A375 (cell line): ENCODE data around the gene TRAF5. TPM values are rescaled to one million over a fixed set of nuclear protein-coding genes. Genes with fewer than 3 reads are reported as not detected.

ENCODE experiments used
- total RNA-seq: library from RNA; depleted of rRNA; stranded (reverse); fragments of >200 nt; shearing (Covaris generic); gene quantifications from 2 replicates; pipeline ENCODE4 v1.2.3, GENCODE V29; 2014; rRNA removed

TRAF5 gene, protein sequence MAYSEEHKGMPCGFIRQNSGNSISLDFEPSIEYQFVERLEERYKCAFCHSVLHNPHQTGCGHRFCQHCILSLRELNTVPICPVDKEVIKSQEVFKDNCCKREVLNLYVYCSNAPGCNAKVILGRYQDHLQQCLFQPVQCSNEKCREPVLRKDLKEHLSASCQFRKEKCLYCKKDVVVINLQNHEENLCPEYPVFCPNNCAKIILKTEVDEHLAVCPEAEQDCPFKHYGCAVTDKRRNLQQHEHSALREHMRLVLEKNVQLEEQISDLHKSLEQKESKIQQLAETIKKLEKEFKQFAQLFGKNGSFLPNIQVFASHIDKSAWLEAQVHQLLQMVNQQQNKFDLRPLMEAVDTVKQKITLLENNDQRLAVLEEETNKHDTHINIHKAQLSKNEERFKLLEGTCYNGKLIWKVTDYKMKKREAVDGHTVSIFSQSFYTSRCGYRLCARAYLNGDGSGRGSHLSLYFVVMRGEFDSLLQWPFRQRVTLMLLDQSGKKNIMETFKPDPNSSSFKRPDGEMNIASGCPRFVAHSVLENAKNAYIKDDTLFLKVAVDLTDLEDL
- 7.7 and 9.0 TPM in 2 replicates for total RNA-seq

DNA sequence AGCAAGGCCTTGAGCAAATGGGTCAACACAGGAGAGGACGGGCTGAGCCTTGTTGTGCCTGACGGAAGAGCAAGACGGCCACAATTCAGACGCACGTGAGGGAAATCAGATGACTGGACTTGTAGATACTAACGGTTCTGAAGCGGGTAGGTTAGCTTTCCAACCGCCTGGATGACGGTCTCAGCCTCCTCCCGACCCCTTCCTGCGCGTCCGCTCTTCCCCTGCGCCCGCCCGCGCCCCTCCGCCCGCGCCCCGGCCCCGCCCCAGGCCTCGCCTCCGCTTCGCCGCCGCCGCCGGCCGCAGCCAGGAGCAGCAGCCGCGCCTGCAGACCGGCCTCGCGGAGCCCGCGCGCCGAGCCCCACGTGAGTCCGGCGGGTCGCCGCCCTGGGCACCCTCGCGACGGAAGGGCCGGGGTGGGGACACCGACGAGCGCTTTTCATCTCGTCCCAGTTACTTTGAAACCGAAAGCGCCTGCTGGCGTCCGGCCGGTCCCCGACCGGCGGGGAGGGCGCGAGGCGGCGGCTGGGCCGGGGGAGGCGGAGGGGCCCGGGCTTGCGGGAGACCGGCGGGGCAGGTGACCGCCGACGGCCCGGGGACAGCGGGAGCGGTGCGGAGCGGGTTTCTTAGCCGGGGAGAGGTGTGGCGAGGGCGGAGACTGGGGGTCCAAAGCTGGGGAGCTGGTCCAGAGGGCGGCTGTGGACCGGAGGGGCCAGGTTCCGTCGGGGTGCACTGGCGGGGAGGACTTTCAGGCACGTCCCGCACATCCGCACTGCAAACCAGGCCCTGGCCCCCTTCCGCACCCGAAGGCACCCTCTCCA, at the start of gene TRAF5:
Gene TRAF5 (plus strand): TSS at position 306 of the 818 bp plus-strand sequence. CDS start 26,407 bp downstream, outside the sequence.

Other genes starting within 250 kb of the TRAF5 start
- 2.0 and 2.8 TPM in 2 replicates for gene KCNH1, start 192.7 kb upstream of the TRAF5 start, total RNA-seq
- 27.0 and 27.4 TPM in 2 replicates for gene RCOR3, start 67.5 kb upstream of the TRAF5 start, total RNA-seq
- gene RD3, start 165.3 kb downstream of the TRAF5 start, total RNA-seq = not detected in 2 replicates